ENCODE data around the gene KIF16B.
"Not testable (repeated sequence)": the region's sequence is repeated elsewhere in the genome, so short reads cannot be mapped to it uniquely, and the experiment has no call there.

Gene KIF16B

DNA sequence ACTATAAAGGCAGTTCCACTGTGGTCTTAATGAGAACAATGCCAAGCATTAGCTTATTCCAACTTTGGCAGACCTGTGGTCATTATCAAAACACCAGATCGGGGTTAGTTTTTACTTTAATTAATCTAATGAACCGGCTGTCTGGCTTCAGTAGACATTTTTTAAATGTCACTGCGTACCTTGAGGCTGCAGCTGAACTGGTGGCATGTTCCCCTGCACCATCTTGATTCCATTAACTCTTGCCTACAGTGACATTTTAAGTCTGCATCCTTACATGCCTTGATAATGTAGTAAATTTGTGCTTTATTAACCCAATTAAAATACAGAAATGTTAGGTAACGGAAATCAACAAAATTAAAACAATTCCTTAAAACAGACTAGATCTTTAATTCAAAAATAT is 127.0 kb downstream of the KIF16B start:
- CTCF ChIA-PET = no interaction called here
- H3K4me3 ChIP-seq (ENCODE audit: low read depth, low read length) = no peak overlapping the region
- no peak for DNase-seq (ENCODE audit: low read depth, low spot score)
- POLR2A ChIA-PET = no interaction called here
- TF ChIP-seq, protein P1, sequence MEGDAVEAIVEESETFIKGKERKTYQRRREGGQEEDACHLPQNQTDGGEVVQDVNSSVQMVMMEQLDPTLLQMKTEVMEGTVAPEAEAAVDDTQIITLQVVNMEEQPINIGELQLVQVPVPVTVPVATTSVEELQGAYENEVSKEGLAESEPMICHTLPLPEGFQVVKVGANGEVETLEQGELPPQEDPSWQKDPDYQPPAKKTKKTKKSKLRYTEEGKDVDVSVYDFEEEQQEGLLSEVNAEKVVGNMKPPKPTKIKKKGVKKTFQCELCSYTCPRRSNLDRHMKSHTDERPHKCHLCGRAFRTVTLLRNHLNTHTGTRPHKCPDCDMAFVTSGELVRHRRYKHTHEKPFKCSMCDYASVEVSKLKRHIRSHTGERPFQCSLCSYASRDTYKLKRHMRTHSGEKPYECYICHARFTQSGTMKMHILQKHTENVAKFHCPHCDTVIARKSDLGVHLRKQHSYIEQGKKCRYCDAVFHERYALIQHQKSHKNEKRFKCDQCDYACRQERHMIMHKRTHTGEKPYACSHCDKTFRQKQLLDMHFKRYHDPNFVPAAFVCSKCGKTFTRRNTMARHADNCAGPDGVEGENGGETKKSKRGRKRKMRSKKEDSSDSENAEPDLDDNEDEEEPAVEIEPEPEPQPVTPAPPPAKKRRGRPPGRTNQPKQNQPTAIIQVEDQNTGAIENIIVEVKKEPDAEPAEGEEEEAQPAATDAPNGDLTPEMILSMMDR (IDR thresholded peaks at IDR 0.05; ENCODE audit: insufficient read depth, low read length, missing control alignments) = no peak

DNA sequence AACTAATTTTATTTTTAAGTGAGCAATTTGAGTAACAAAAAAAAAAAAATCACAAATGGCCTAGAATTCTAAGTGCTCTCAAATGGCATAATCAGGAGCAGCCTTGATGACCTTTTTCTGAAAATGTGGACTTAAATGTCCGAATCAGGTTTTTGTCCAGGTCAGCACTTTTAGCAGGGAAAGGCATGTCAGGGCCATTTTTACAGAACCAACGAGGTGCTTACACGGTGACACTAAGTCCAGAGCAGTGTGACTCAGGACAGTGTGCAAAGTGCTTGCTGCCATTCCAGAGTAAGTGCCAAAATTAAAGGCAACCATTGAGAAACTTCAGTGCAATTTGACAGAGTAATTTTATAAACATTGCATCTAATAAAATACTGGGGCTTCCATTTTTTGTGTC is 127.8 kb downstream of the KIF16B start:
- TF ChIP-seq, protein P1 (IDR thresholded peaks at IDR 0.05; ENCODE audit: insufficient read depth, low read length, missing control alignments) = no peak
- CTCF ChIA-PET = no interaction called here
- no peak for DNase-seq (ENCODE audit: low read depth, low spot score)
- H3K4me3 ChIP-seq (ENCODE audit: low read depth, low read length) = no peak overlapping the region
- POLR2A ChIA-PET = no interaction called here

GRCh38 chr20:16444057-16444777 is 129.0 kb downstream of the KIF16B start:
- ChIA-PET POLR2A (no interaction called here), CTCF (no interaction called here)
- DNase-seq (ENCODE audit: low read depth, low spot score) = no peak
- TF ChIP-seq, protein P1 (IDR thresholded peaks at IDR 0.05; ENCODE audit: insufficient read depth, low read length, missing control alignments) = no peak
- H3K4me3 ChIP-seq (ENCODE audit: low read depth, low read length) = no peak overlapping the region

DNA sequence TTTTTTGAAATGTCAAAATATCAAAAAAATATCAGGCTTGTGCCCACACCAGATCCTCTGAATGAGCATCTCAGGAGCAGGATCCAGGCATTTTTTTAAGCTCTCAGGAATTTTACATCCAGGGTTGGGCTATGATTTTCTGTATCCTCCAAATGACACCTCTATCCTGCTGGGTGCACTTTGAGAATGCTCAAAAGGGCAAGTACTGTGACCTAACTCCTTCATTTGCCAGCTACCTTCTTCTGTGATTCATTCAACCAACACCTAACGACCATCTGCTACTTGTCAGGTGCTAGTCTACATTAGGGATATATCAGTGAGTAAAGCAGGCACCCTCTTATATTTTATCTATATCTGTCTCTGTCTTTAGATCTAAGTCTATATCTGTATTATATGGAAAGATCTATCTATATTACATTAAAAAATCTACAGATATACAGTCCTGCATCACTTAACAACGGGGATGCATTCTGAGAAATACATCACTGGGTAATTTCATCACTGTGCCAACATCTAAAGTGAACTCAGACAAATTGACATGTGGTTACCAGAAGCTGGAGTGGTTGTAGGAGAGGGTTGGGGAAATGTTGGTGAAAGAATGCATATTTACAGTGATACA is 131.6 kb downstream of the KIF16B start:
- CTCF ChIA-PET = no interaction called here
- no peak overlapping the region for H3K4me3 ChIP-seq (ENCODE audit: low read depth, low read length)
- DNase-seq (ENCODE audit: low read depth, low spot score) = no peak

DNA sequence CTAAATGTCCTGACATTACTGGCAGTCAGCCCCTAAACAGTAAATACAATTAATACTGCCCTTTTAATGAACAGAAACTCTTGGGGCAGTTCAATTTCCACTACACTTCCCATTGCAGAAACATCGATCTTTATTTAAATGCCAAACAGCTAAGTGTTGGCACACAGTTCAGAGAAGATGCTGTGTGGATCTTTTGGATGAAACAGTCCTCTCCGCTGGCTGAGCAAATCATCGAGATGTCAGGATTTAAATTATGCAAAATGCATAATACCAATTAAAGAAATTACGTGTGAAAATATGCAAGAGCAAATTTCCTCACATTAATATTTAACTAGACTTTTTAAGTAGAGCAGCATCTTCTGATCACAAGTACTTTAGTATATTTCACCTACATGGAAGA is 132.6 kb downstream of the KIF16B start:
- TF ChIP-seq, protein P1 (IDR thresholded peaks at IDR 0.05; ENCODE audit: insufficient read depth, low read length, missing control alignments) = no peak
- no peak overlapping the region for H3K4me3 ChIP-seq (ENCODE audit: low read depth, low read length)
- ChIA-PET CTCF (no interaction called here), POLR2A (no interaction called here)
- no peak for DNase-seq (ENCODE audit: low read depth, low spot score)

More for the DNA sequence above, 131.6 kb downstream of the KIF16B start:
- TF ChIP-seq, protein P1 (IDR thresholded peaks at IDR 0.05; ENCODE audit: insufficient read depth, low read length, missing control alignments) = no peak
- POLR2A ChIA-PET = no interaction called here

- POLR2A ChIA-PET; CTCF ChIA-PET; H3K4me3 ChIP-seq (ENCODE audit: low read depth, low read length); DNase-seq (ENCODE audit: low read depth, low spot score): not testable (repeated sequence)
These were observed 133.7 kb downstream of the KIF16B start for GRCh38 chr20:16439540-16439939.

GRCh38 chr20:16438100-16438499 is 135.1 kb downstream of the KIF16B start:
- POLR2A ChIA-PET = no interaction called here
- TF ChIP-seq, protein P1 (IDR thresholded peaks at IDR 0.05; ENCODE audit: insufficient read depth, low read length, missing control alignments) = no peak
- no peak for DNase-seq (ENCODE audit: low read depth, low spot score)
- no peak overlapping the region for H3K4me3 ChIP-seq (ENCODE audit: low read depth, low read length)
- CTCF ChIA-PET = no interaction called here
